ENCODE results near the gene ADARB1.

ADARB1 gene

GRCh38 chr21:45057886-45058285, 16.5 kb upstream of the ADARB1 start:
- H3K4me1 ChIP-seq: no peaks in the 10 kb centered on the region
- H3K27ac ChIP-seq: no peak overlapping the region
- H3K36me3 ChIP-seq (ENCODE audit: control insufficient read depth, insufficient read depth, low read length): no peaks in the 10 kb centered on the region
- H3K9ac ChIP-seq: no peak overlapping the region
- H3K79me2 ChIP-seq: no peaks in the 10 kb centered on the region
- H3K4me3 ChIP-seq (ENCODE audit: low read depth, low read length): no peak overlapping the region
- H3K9me3 ChIP-seq (ENCODE audit: control insufficient read depth, low read length): no peaks in the 10 kb centered on the region
- no peak overlapping the region for H3K4me2 ChIP-seq (ENCODE audit: low read length)
- no peak overlapping the region for H2AFZ ChIP-seq
- no peak for TF ChIP-seq CTCF (IDR thresholded peaks at IDR 0.05)
- H3K27me3 ChIP-seq (ENCODE audit: control insufficient read depth, insufficient read depth, low read length): no peaks in the 10 kb centered on the region

- no peak overlapping the region for H3K27ac ChIP-seq
Observed at GRCh38 chr21:45059121-45059520, 15.3 kb upstream of the ADARB1 start.

GRCh38 chr21:45060089-45060488, 14.3 kb upstream of the ADARB1 start:
- Histone ChIP-seq H3K27me3 (ENCODE audit: control insufficient read depth, insufficient read depth, low read length) (no peaks in the 10 kb centered on the region), H3K4me3 (ENCODE audit: low read depth, low read length) (no peak overlapping the region), H3K9me3 (ENCODE audit: control insufficient read depth, low read length) (no peaks in the 10 kb centered on the region), H3K36me3 (ENCODE audit: control insufficient read depth, insufficient read depth, low read length) (no peaks in the 10 kb centered on the region), H2AFZ (no peak overlapping the region), H3K4me1 (no peaks in the 10 kb centered on the region), H3K27ac (no peak overlapping the region), H3K79me2 (no peaks in the 10 kb centered on the region), H3K4me2 (ENCODE audit: low read length) (no peak overlapping the region), H3K9ac (no peak overlapping the region)
- TF ChIP-seq CTCF (IDR thresholded peaks at IDR 0.05): no peak

More at GRCh38 chr21:45059121-45059520, 15.3 kb upstream of the ADARB1 start:
- H3K4me2 ChIP-seq (ENCODE audit: low read length): no peak overlapping the region
- no peaks in the 10 kb centered on the region for H3K4me1 ChIP-seq
- no peaks in the 10 kb centered on the region for H3K9me3 ChIP-seq (ENCODE audit: control insufficient read depth, low read length)
- no peak overlapping the region for H2AFZ ChIP-seq
- H3K36me3 ChIP-seq (ENCODE audit: control insufficient read depth, insufficient read depth, low read length): no peaks in the 10 kb centered on the region
- no peak for TF ChIP-seq CTCF (IDR thresholded peaks at IDR 0.05)
- H3K9ac ChIP-seq: no peak overlapping the region
- H3K27me3 ChIP-seq (ENCODE audit: control insufficient read depth, insufficient read depth, low read length): no peaks in the 10 kb centered on the region
- H3K79me2 ChIP-seq: no peaks in the 10 kb centered on the region
- H3K4me3 ChIP-seq (ENCODE audit: low read depth, low read length): no peak overlapping the region

GRCh38 chr21:45060675-45061311, 13.6 kb upstream of the ADARB1 start:
- Histone ChIP-seq H3K36me3 (ENCODE audit: control insufficient read depth, insufficient read depth, low read length) (no peaks in the 10 kb centered on the region), H3K4me1 (no peaks in the 10 kb centered on the region), H2AFZ (no peak overlapping the region), H3K4me3 (ENCODE audit: low read depth, low read length) (no peak overlapping the region), H3K9ac (no peak overlapping the region), H3K79me2 (no peaks in the 10 kb centered on the region), H3K27me3 (ENCODE audit: control insufficient read depth, insufficient read depth, low read length) (no peaks in the 10 kb centered on the region), H3K27ac (no peak overlapping the region), H3K9me3 (ENCODE audit: control insufficient read depth, low read length) (no peaks in the 10 kb centered on the region), H3K4me2 (ENCODE audit: low read length) (no peak overlapping the region)
- TF ChIP-seq CTCF (IDR thresholded peaks at IDR 0.05): no peak

GRCh38 chr21:45064091-45064490, 10.3 kb upstream of the ADARB1 start:
- no peaks in the 10 kb centered on the region for H3K27me3 ChIP-seq (ENCODE audit: control insufficient read depth, insufficient read depth, low read length)
- no peak overlapping the region for H3K27ac ChIP-seq
- H3K9ac ChIP-seq: no peak overlapping the region
- no peaks in the 10 kb centered on the region for H3K79me2 ChIP-seq
- no peak overlapping the region for H3K4me3 ChIP-seq (ENCODE audit: low read depth, low read length)
- no peaks in the 10 kb centered on the region for H3K36me3 ChIP-seq (ENCODE audit: control insufficient read depth, insufficient read depth, low read length)
- TF ChIP-seq CTCF (IDR thresholded peaks at IDR 0.05): no peak
- no peaks in the 10 kb centered on the region for H3K4me1 ChIP-seq
- H3K9me3 ChIP-seq (ENCODE audit: control insufficient read depth, low read length): no peaks in the 10 kb centered on the region
- no peak overlapping the region for H2AFZ ChIP-seq
- H3K4me2 ChIP-seq (ENCODE audit: low read length): no peak overlapping the region
